Liver (tissue), 3 donors: ENCODE measurements around the gene TSPYL2.

Experiments used
- FOXA1 ChIP-seq: IDR thresholded peaks from 2 replicates; pipeline ENCODE4 v1.6.1; 2016; ENCODE audit warnings: antibody characterized with exemption
- GABPA ChIP-seq, 2 donors: IDR thresholded peaks in 1 of 2; conservative IDR thresholded peaks in 1 of 2; 2 replicates each; pipeline ENCODE4 v1.6.1; 2016; ENCODE audit warnings: antibody characterized with exemption in 2 of 2, mild to moderate bottlenecking in 1 of 2, moderate library complexity in 1 of 2
- NR2F2 ChIP-seq: IDR thresholded peaks from 2 replicates; pipeline ENCODE4 v1.6.1; 2016; ENCODE audit warnings: antibody characterized with exemption
- RAD21 ChIP-seq, 2 donors: IDR thresholded peaks; 2 replicates each; pipeline ENCODE4 v1.6.1; 2016; ENCODE audit warnings: antibody characterized with exemption in 2 of 2, mild to moderate bottlenecking in 2 of 2
- REST ChIP-seq: IDR thresholded peaks from 2 replicates; pipeline ENCODE4 v1.6.1; 2016; ENCODE audit warnings: antibody characterized with exemption, mild to moderate bottlenecking
- TAF1 ChIP-seq: conservative IDR thresholded peaks from 2 replicates; pipeline ENCODE4 v1.6.1; 2016; ENCODE audit warnings: antibody characterized with exemption, mild to moderate bottlenecking
- YY1 ChIP-seq: IDR thresholded peaks from 2 replicates; pipeline ENCODE4 v1.6.1; 2016; ENCODE audit warnings: antibody characterized with exemption, mild to moderate bottlenecking
- TF ChIP-seq, protein P1 (sequence below): fragments of 150-350 bp; IDR thresholded peaks from 2 replicates; pipeline ENCODE4 v1.5.1; 2017; ENCODE audit warnings: improper control_type of control experiment, low read depth, low read length; ENCODE audit not compliant: missing input control
- donor health status: healthy.
- donor health status: healthy.

DNA sequence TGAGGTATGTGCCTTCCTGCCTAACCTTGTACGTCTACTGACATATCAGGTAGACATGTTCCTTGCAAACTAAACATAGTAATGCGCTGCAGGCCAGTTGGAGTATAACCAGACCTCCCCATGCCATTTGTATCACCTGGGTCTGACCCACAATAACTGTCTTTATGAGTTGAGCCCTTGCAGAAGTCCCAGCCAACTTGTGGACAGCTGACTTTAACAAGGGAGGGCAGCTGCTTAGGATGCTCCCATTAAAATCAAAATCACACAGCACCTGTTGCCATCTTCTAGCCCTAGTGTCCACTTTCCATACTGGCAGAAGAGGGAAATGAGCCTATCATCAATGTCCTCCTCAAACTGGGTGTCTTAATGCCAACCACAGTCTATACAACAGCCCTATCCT, 53.4 kb downstream of the TSPYL2 start:
- no peak for TF ChIP-seq FOXA1
- TF ChIP-seq, protein P1, sequence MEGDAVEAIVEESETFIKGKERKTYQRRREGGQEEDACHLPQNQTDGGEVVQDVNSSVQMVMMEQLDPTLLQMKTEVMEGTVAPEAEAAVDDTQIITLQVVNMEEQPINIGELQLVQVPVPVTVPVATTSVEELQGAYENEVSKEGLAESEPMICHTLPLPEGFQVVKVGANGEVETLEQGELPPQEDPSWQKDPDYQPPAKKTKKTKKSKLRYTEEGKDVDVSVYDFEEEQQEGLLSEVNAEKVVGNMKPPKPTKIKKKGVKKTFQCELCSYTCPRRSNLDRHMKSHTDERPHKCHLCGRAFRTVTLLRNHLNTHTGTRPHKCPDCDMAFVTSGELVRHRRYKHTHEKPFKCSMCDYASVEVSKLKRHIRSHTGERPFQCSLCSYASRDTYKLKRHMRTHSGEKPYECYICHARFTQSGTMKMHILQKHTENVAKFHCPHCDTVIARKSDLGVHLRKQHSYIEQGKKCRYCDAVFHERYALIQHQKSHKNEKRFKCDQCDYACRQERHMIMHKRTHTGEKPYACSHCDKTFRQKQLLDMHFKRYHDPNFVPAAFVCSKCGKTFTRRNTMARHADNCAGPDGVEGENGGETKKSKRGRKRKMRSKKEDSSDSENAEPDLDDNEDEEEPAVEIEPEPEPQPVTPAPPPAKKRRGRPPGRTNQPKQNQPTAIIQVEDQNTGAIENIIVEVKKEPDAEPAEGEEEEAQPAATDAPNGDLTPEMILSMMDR: no peak
- no peak for TF ChIP-seq GABPA (IDR thresholded peaks at IDR 0.05 in 1 of 2, conservative IDR thresholded peaks at IDR 0.05 in 1 of 2)
- no peak for TF ChIP-seq NR2F2
- TF ChIP-seq REST: no peak
- TF ChIP-seq YY1: no peak
- TF ChIP-seq TAF1: no peak
- no peak for TF ChIP-seq RAD21 (IDR thresholded peaks at IDR 0.05)
